NCI-H460 (cell line): ENCODE results near the gene LIPC. TPM values are rescaled to one million over a fixed set of nuclear protein-coding genes. Genes with fewer than 3 reads are reported as not detected.
"Not testable (repeated sequence)": the region's sequence is repeated elsewhere in the genome, so short reads cannot be mapped to it uniquely, and the experiment has no call there.

ENCODE experiments used
- DNase-seq: peaks from one replicate; pipeline ENCODE4 v3.0.0-alpha.2; 2016; ENCODE audit warnings: low read depth; ENCODE audit errors: extremely low read depth
- small RNA-seq, 2 experiments: library from RNA; depleted of rRNA; stranded (forward); fragments of <200 nt; gene quantifications; one replicate each; pipeline ENCODE3, GENCODE V24; 2014
- total RNA-seq: library from RNA; depleted of rRNA; stranded (reverse); fragments of >200 nt; shearing (Covaris generic); gene quantifications from 2 replicates; pipeline ENCODE4 v1.2.3, GENCODE V29; 2014

The LIPC gene
- total RNA-seq, 1 experiment from 2014 or later = not detected

GRCh38 chr15:58598829-58599210 is 167.0 kb downstream of the LIPC start:
- no peak for DNase-seq

- no peak for DNase-seq
Measured at GRCh38 chr15:58602823-58603222, 171.0 kb downstream of the LIPC start.

GRCh38 chr15:58603927-58604326 is 172.1 kb downstream of the LIPC start:
- DNase-seq = not testable (repeated sequence)

- no peak for DNase-seq
Measured at GRCh38 chr15:58604455-58604923, 172.7 kb downstream of the LIPC start.

DNA sequence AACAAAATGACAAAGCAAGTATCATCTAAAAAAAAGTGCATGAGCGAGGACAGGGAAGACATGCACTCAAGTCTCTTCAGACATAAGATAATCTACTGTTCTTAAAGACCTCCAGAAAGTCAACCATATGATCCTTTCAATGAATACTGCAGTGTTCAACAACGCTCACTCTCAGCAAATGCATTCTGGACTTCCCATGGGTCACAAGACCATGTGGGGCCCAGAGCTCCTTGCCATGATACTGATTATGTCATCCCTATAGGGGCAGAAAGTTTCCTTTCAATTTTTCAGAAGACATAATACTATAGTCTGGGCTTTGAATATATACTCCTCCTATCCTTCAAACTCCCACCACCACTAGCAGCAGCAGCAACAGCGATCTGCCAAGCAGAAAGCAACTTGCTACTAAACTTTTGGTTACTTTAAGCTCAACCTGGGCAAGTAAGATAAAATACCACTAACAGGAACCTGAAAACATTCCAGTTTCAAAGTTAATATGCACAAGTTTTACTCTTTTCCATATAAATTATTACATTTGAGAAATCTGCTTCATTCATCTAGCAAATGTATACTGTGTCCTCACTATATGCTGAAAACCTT is 174.2 kb downstream of the LIPC start:
- DNase-seq = no peak

DNA sequence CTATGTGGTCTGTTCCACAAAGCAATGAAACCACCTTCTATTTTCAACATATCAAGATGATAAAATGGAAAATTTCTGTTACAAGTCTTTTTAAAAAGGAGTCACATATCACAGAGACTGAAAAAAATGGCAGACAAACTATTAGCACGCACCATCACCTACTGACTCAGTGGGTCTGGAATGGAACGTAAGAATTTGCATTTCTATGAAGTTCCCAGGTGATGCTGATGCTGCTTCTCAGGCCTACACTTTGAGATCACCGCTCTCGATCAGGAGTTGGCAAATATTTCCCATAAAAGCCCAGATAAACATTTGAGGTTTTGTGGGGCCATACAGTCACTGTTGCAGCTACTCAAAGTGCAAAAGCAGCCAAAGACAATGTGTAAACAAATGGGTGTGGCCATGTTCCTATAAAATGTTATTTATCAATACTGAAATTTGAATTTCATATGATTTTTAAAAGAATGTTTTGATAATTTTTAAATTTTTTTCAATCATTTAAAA is 174.8 kb downstream of the LIPC start:
- no peak for DNase-seq

DNA sequence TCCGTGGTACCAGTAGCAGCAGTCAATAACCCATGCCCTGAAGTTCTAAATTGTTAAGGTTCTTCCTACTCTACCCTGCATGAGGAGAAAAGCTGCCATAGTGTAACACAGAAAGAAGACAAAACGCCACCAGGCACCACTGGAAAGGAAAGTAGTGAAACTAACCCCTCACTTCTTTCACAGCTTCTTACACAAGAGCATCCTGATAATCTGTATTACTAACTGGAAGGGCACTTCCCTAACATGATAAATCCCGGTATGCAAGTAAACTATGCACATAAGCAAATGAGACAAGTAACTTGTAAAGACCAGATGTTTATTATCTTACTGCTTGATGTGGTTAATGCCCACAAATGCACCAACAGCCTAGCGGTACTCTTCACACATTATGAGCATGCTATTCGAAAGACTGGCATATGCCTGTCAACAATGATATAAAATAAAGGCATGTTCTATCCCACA is 176.4 kb downstream of the LIPC start:
- no peak for DNase-seq

DNA sequence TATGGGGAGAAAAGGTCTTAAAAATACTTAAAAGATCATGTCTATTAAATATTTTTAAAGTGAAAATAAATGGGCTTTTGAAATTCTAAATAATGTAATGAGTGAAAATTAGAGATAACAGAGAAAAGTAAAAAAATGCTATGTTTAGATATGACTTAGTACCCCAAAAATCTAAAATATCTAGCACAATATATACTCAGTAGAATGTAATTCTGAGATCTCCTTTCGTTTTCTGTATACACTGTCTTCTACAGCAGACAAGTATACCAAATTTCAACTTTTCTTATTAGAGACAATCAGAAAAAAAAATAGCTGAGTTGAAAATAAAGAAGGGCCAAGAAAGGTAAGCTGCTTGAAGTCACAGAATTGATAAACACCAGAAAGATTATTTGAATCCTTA is 176.9 kb downstream of the LIPC start:
- DNase-seq = no peak

DNA sequence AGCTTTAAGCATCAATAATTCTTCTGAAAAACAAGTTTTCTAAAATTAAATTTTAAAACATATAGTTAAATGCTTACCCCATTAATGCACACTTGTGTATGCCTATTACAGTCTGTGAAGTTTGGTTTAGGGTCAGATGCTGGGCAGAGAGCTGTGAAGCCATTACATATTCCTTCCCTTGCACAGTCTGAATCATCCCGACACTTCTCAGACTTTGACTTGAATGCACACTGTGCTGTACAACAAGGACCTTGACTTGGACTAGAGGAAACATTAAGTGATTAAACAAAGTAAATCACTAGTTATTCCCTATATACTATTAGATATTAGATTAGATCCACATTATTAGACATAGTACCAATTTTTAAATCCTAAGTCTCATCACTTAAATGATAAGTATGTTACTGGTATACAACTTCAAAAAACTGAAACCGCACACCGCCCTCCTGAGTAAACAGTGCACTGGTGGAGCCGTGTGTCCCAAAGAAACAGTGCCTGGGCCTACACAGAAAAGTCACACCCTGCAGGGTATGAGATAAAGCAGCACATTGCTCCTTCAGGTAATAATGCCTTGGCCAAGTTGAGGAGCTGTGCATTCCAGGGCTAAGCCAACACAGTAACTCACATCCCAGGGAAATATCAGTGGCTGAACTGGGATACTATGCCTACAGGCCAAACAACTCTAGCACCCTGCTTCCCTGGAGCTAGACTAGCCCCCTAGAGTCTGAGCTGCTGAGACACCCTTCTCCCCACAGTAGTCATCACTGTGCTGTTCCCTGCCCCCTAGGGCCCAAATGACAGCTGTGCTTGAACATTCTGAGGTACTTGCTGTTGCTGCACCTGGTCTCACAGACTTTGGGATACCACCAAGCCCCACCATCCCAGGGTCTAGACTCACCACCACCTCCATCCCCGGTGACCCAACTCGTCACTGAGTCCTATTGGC is 180.2 kb downstream of the LIPC start:
- DNase-seq = no peak

GRCh38 chr15:58616171-58616570 is 184.4 kb downstream of the LIPC start:
- no peak for DNase-seq

Small RNA genes lying within 50 kb of the gene (small RNA-seq; reads per million reads assigned to genes)
- gene AC084781.2 = 0 reads per million in 2 experiments
